WI38 (cell line): ENCODE measurements around the gene CEACAM18.

ENCODE experiments used
- H3K4me3 ChIP-seq: 2 replicates; pipeline ENCODE4 v1.5.1; 2011; ENCODE audit warnings: low read depth, mild to moderate bottlenecking, control low read depth, low read length
- CTCF ChIP-seq: IDR thresholded peaks from 2 replicates; pipeline ENCODE4 v1.5.1; 2012; ENCODE audit warnings: low read depth, mild to moderate bottlenecking, control low read depth, low read length

The CEACAM18 gene

DNA sequence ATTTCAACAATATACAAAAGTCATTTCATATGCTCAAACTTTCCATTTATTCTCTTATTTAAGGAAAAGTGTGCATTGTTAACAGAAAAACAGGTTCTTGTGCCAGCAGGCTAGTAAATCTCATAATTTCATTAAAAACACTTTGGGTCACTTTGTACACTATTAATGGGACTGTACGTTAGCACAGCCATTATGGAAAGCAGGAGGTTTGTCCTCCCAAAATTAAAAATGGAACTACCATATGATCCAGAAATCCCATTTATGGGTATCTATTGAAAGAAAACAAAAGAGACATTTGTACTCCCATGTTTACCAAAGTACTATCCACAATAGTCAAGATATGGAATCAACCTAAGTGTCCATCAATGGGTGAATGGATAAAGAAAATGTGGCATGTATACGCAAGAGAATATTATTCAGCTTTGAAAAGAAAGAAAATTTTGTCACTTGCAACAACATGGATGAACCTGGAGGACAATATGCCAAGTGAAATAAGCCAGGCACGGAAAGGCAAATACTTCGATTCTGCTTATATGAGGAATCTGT lies 61.6 kb downstream of the CEACAM18 start:
- H3K4me3 ChIP-seq: no peak overlapping the region
- no peak for TF ChIP-seq CTCF
